ENCODE results near the gene TAC4.

DNA sequence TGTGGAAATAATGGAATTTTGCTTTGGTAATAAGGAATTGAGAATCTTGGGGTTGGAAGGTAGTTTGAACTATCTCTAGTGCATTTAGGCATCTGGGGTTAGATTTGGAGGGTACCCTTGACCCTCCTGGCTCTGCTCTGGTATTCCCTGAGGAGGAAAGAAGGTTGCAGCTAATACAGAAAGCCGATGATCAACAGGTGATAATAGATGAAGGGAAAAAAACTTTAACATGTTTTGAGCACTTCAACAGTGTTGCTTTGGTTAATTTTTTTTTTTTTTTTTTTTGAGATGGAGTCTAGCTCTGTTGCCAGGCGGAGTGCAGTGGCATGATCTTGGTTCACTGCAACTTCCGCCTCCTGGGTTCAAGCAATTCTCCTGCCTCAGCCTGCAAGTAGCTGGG lies 54.6 kb downstream of the TAC4 start:
- TF ChIP-seq, protein P1, sequence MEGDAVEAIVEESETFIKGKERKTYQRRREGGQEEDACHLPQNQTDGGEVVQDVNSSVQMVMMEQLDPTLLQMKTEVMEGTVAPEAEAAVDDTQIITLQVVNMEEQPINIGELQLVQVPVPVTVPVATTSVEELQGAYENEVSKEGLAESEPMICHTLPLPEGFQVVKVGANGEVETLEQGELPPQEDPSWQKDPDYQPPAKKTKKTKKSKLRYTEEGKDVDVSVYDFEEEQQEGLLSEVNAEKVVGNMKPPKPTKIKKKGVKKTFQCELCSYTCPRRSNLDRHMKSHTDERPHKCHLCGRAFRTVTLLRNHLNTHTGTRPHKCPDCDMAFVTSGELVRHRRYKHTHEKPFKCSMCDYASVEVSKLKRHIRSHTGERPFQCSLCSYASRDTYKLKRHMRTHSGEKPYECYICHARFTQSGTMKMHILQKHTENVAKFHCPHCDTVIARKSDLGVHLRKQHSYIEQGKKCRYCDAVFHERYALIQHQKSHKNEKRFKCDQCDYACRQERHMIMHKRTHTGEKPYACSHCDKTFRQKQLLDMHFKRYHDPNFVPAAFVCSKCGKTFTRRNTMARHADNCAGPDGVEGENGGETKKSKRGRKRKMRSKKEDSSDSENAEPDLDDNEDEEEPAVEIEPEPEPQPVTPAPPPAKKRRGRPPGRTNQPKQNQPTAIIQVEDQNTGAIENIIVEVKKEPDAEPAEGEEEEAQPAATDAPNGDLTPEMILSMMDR (conservative IDR thresholded peaks at IDR 0.05; ENCODE audit: low read length) = no peak
- no peak for TF ChIP-seq EZH2phosphoT487 (IDR thresholded peaks at IDR 0.05; ENCODE audit: borderline replicate concordance, low read depth, low read length)
